GM18951 (cell line): ENCODE measurements around the gene KRTAP4-16.
"Not testable (repeated sequence)": the region's sequence is repeated elsewhere in the genome, so short reads cannot be mapped to it uniquely, and the experiment has no call there.

Experiments used
- POLR2A ChIP-seq: IDR thresholded peaks from 4 replicates; pipeline ENCODE4 v1.6.1; 2011; ENCODE audit warnings: mild to moderate bottlenecking; ENCODE audit not compliant: insufficient read length, insufficient read depth; ENCODE audit errors: extremely low read depth
- in situ Hi-C: fragments of 300-500 bp; cut with MboI; formaldehyde crosslinking; loops from one replicate; pipeline ENCODE4 v1.12.0; 2022; ENCODE audit warnings: low sequenced_read_pairs, mixed read lengths, inconsistent platforms; ENCODE audit not compliant: unreplicated experiment

Gene KRTAP4-16

GRCh38 chr17:41073676-41074075 lies 28.3 kb downstream of the KRTAP4-16 start:
- in situ Hi-C loops = no loop called here
- no peak for TF ChIP-seq POLR2A

- in situ Hi-C loops = no loop called here
- no peak for TF ChIP-seq POLR2A
These were observed 30.2 kb downstream of the KRTAP4-16 start for GRCh38 chr17:41071606-41072360.

- in situ Hi-C loops = no loop called here
These were observed 33.0 kb downstream of the KRTAP4-16 start for GRCh38 chr17:41069031-41069430.

GRCh38 chr17:41067281-41067680 lies 34.7 kb downstream of the KRTAP4-16 start:
- TF ChIP-seq POLR2A = no peak

More at GRCh38 chr17:41069031-41069430, 33.0 kb downstream of the KRTAP4-16 start:
- no peak for TF ChIP-seq POLR2A

GRCh38 chr17:41065829-41066624 lies 36.0 kb downstream of the KRTAP4-16 start, which contains the start of gene KRTAP2-4:
Gene KRTAP2-4 (minus strand): TSS chr17:41065879. CDS start chr17:41065845, 34 bp downstream.
- no peak for TF ChIP-seq POLR2A

More at GRCh38 chr17:41067281-41067680, 34.7 kb downstream of the KRTAP4-16 start:
- in situ Hi-C loops = no loop called here

GRCh38 chr17:41065016-41065689 lies 36.9 kb downstream of the KRTAP4-16 start:
- in situ Hi-C loops = not testable (repeated sequence)

More at GRCh38 chr17:41065829-41066624, 36.0 kb downstream of the KRTAP4-16 start, which contains the start of gene KRTAP2-4:
- in situ Hi-C loops = no loop called here

- in situ Hi-C loops = no loop called here
- TF ChIP-seq POLR2A = no peak
These were observed 37.7 kb downstream of the KRTAP4-16 start for GRCh38 chr17:41064301-41064700.

- TF ChIP-seq POLR2A = no peak
- in situ Hi-C loops = no loop called here
These were observed 38.6 kb downstream of the KRTAP4-16 start for GRCh38 chr17:41063449-41063848.

GRCh38 chr17:41061964-41062363 lies 40.0 kb downstream of the KRTAP4-16 start:
- in situ Hi-C loops = no loop called here
- TF ChIP-seq POLR2A = no peak

- in situ Hi-C loops = no loop called here
- TF ChIP-seq POLR2A = no peak
These were observed 41.9 kb downstream of the KRTAP4-16 start, which contains the start of gene KRTAP2-3 for GRCh38 chr17:41060052-41060604. Gene KRTAP2-3 (minus strand): TSS chr17:41060114. CDS start chr17:41060050, 64 bp downstream.

GRCh38 chr17:41059276-41060051 lies 42.5 kb downstream of the KRTAP4-16 start:
- in situ Hi-C loops = not testable (repeated sequence)

- in situ Hi-C loops = no loop called here
These were observed 43.3 kb downstream of the KRTAP4-16 start for GRCh38 chr17:41058741-41059140.

More at GRCh38 chr17:41058741-41059140, 43.3 kb downstream of the KRTAP4-16 start:
- TF ChIP-seq POLR2A = no peak
